ENCODE results near the gene VDR. TPM values are rescaled to one million over a fixed set of nuclear protein-coding genes. Genes with fewer than 3 reads are reported as not detected.

Gene VDR
- total RNA-seq, 1 experiment from 2014 or later = 9.5 TPM

DNA sequence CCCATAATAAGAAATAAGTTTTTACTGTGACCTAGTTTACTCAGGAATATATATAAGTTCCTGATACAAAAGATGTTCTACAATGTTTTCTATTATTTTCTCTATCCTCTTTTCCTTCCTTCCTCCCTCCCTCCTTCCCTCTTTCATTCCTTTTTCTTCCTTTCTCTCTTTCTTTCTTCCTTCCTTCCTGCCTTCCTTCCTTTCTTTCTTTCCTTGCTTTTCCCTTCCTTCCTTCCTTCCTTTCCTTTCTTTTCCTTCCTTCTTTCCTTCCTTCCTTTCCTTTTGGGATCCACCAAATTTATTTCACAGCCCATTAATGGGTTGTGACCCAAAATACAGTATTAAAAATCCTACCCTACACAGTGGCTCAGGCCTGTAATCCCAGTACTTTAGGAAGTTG lies 3.9 kb upstream of the VDR start:
- H3K36me3 ChIP-seq (ENCODE audit: control insufficient read depth in 1 of 2, insufficient read depth in 2 of 2, low read length in 2 of 2) = no peaks in the 10 kb centered on the region
- no peaks in the 10 kb centered on the region for H3K27me3 ChIP-seq (ENCODE audit: insufficient read depth, low read length)
- H3K79me2 ChIP-seq (ENCODE audit: insufficient read depth, low read length) = no peaks in the 10 kb centered on the region
- intact Hi-C loops (cut with micrococcal nuclease) = no loop called here
- CTCF ChIA-PET = no interaction called here
- TF ChIP-seq EZH2phosphoT487 (IDR thresholded peaks at IDR 0.05; ENCODE audit: borderline replicate concordance) = no peak
- TF ChIP-seq, protein P1, sequence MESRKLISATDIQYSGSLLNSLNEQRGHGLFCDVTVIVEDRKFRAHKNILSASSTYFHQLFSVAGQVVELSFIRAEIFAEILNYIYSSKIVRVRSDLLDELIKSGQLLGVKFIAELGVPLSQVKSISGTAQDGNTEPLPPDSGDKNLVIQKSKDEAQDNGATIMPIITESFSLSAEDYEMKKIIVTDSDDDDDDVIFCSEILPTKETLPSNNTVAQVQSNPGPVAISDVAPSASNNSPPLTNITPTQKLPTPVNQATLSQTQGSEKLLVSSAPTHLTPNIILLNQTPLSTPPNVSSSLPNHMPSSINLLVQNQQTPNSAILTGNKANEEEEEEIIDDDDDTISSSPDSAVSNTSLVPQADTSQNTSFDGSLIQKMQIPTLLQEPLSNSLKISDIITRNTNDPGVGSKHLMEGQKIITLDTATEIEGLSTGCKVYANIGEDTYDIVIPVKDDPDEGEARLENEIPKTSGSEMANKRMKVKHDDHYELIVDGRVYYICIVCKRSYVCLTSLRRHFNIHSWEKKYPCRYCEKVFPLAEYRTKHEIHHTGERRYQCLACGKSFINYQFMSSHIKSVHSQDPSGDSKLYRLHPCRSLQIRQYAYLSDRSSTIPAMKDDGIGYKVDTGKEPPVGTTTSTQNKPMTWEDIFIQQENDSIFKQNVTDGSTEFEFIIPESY (IDR thresholded peaks at IDR 0.05; ENCODE audit: extremely low read depth, insufficient replicate concordance, low read length) = no peak
- no peak for TF ChIP-seq CBX3 (IDR thresholded peaks at IDR 0.05; ENCODE audit: low read depth)
- TF ChIP-seq, protein P2, sequence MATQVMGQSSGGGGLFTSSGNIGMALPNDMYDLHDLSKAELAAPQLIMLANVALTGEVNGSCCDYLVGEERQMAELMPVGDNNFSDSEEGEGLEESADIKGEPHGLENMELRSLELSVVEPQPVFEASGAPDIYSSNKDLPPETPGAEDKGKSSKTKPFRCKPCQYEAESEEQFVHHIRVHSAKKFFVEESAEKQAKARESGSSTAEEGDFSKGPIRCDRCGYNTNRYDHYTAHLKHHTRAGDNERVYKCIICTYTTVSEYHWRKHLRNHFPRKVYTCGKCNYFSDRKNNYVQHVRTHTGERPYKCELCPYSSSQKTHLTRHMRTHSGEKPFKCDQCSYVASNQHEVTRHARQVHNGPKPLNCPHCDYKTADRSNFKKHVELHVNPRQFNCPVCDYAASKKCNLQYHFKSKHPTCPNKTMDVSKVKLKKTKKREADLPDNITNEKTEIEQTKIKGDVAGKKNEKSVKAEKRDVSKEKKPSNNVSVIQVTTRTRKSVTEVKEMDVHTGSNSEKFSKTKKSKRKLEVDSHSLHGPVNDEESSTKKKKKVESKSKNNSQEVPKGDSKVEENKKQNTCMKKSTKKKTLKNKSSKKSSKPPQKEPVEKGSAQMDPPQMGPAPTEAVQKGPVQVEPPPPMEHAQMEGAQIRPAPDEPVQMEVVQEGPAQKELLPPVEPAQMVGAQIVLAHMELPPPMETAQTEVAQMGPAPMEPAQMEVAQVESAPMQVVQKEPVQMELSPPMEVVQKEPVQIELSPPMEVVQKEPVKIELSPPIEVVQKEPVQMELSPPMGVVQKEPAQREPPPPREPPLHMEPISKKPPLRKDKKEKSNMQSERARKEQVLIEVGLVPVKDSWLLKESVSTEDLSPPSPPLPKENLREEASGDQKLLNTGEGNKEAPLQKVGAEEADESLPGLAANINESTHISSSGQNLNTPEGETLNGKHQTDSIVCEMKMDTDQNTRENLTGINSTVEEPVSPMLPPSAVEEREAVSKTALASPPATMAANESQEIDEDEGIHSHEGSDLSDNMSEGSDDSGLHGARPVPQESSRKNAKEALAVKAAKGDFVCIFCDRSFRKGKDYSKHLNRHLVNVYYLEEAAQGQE (IDR thresholded peaks at IDR 0.05; ENCODE audit: low read depth) = no peak
- no peak for TF ChIP-seq EZH2 (IDR thresholded peaks at IDR 0.05)
- no peak for TF ChIP-seq CEBPB (IDR thresholded peaks at IDR 0.05; ENCODE audit: low read depth)
- TF ChIP-seq, protein P3, sequence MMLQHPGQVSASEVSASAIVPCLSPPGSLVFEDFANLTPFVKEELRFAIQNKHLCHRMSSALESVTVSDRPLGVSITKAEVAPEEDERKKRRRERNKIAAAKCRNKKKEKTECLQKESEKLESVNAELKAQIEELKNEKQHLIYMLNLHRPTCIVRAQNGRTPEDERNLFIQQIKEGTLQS (IDR thresholded peaks at IDR 0.05) = no peak
- H4K20me1 ChIP-seq (ENCODE audit: insufficient read depth) = no peaks in the 10 kb centered on the region
- H3K27ac ChIP-seq (ENCODE audit: low read depth, low read length) = no peak overlapping the region
- H2AFZ ChIP-seq (ENCODE audit: low read depth, low read length, poor library complexity, severe bottlenecking) = no peak overlapping the region
- POLR2A ChIA-PET = no interaction called here
- H3K9me2 ChIP-seq (ENCODE audit: insufficient read depth) = no peaks in the 10 kb centered on the region
- RAD21 ChIA-PET (ENCODE audit: low non-redundant PET in 1 of 2, low total read pairs in 2 of 2, uncharacterized antibody in 2 of 2, unreplicated experiment in 2 of 2) = no interaction called here
- BruUV-seq (replicated peaks) = no TSS peak
- H3K4me2 ChIP-seq (ENCODE audit: low read length) = no peak overlapping the region
- H3K4me3 ChIP-seq (replicated peaks in 1 of 2; ENCODE audit: low read depth in 1 of 2, low read length in 2 of 2) = no peak overlapping the region
- ATAC-seq = no peak
- no peak overlapping the region for H3K9ac ChIP-seq (ENCODE audit: low read length)
- peaks cover 7 to 25% of the 10 kb centered on the region in 2 experiments for H3K4me1 ChIP-seq (ENCODE audit: control insufficient read depth in 1 of 2, insufficient read depth in 2 of 2, low read length in 2 of 2)
- no peak for DNase-seq (ENCODE audit: low read depth, low spot score)
- H3K9me3 ChIP-seq (ENCODE audit: control insufficient read depth in 1 of 2, insufficient read depth in 1 of 2, low read depth in 1 of 2, low read length in 2 of 2) = no peaks in the 10 kb centered on the region

Data from HCT116 (cell line).